Lower lobe of right lung (tissue), 2 donors: ENCODE measurements around the gene LUZP1. TPM values are rescaled to one million over a fixed set of nuclear protein-coding genes. Genes with fewer than 3 reads are reported as not detected.

ENCODE experiments used
- ATAC-seq, 2 donors: fragments of 200-7000 bp; cut with Tn5 transposase; one replicate each; pipeline ENCODE4 v1.9.1; 2020 to 2022; ENCODE audit warnings: mild to moderate bottlenecking in 2 of 2, moderate library complexity in 2 of 2
- DNase-seq: peaks from one replicate; pipeline ENCODE4 v3.0.0-alpha.2; 2020
- H3K27ac ChIP-seq: fragments of 200-600 bp; one replicate; pipeline ENCODE4 v1.8.0; 2022
- H3K27me3 ChIP-seq: fragments of 200-600 bp; one replicate; pipeline ENCODE4 v1.8.0; 2022; ENCODE audit warnings: low read depth
- H3K36me3 ChIP-seq: fragments of 200-600 bp; one replicate; pipeline ENCODE4 v1.8.0; 2022; ENCODE audit warnings: mild to moderate bottlenecking
- H3K4me1 ChIP-seq: fragments of 200-600 bp; one replicate; pipeline ENCODE4 v1.8.0; 2022
- H3K4me3 ChIP-seq: fragments of 200-600 bp; one replicate; pipeline ENCODE4 v1.8.0; 2022; ENCODE audit warnings: mild to moderate bottlenecking
- H3K9me3 ChIP-seq: fragments of 200-600 bp; one replicate; pipeline ENCODE4 v1.8.0; 2022
- intact Hi-C: fragments of 100-400 bp; cut with DNase I; formaldehyde crosslinking; loops from one replicate; pipeline ENCODE4 v1.11.0; 2022
- total RNA-seq: library from RNA; stranded (reverse); fragmentation: NEBNext Ultra II Directional; extraction: Animal tissue kit (Norgen Biotek cat#: 25700); gene quantifications from one replicate; pipeline ENCODE4 v1.2.1, GENCODE V29; 2021
- TF ChIP-seq, protein P1 (sequence below): fragments of 200-600 bp; IDR thresholded peaks from one replicate; pipeline ENCODE4 v1.8.0; 2022; ENCODE audit warnings: antibody characterized with exemption, mild to moderate bottlenecking
- donor health status: DM: no; HTN: yes; CAD: no; lungs with severe emphysema.

The LUZP1 gene
- total RNA-seq, 1 donor from 2014 or later, result 32.5 TPM

DNA sequence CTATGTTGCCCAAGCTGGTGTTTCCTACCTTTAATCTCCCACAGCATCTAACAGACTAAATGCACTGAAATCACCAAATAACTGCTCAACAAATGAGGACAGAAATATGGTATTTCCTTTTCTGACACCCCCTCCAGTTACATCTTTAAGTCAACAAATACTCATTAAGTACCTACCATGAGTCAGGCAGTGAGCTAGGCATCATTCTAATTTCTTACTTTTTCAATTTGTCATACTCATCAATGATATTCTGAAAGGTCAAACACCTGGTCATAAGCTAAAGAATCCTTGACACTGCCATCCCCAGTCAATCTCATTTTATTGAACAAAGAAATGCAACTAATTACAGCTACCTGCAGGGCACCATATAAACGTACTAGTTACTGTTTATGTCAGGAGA is 36.6 kb downstream of the LUZP1 start:
- Histone ChIP-seq H3K27ac (no peak overlapping the region), H3K4me1 (peaks cover 4% of the 10 kb centered on the region), H3K36me3 (no peaks in the 10 kb centered on the region), H3K9me3 (no peaks in the 10 kb centered on the region), H3K4me3 (no peak overlapping the region), H3K27me3 (no peaks in the 10 kb centered on the region)
- intact Hi-C loops, result no loop called here
- ATAC-seq (no peak), DNase-seq (no peak)
- TF ChIP-seq, protein P1, sequence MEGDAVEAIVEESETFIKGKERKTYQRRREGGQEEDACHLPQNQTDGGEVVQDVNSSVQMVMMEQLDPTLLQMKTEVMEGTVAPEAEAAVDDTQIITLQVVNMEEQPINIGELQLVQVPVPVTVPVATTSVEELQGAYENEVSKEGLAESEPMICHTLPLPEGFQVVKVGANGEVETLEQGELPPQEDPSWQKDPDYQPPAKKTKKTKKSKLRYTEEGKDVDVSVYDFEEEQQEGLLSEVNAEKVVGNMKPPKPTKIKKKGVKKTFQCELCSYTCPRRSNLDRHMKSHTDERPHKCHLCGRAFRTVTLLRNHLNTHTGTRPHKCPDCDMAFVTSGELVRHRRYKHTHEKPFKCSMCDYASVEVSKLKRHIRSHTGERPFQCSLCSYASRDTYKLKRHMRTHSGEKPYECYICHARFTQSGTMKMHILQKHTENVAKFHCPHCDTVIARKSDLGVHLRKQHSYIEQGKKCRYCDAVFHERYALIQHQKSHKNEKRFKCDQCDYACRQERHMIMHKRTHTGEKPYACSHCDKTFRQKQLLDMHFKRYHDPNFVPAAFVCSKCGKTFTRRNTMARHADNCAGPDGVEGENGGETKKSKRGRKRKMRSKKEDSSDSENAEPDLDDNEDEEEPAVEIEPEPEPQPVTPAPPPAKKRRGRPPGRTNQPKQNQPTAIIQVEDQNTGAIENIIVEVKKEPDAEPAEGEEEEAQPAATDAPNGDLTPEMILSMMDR, result no peak

GRCh38 chr1:23129846-23130245 is 38.8 kb downstream of the LUZP1 start:
- intact Hi-C loops, result no loop called here

GRCh38 chr1:23126801-23127200 is 41.9 kb downstream of the LUZP1 start:
- Histone ChIP-seq H3K36me3 (no peaks in the 10 kb centered on the region), H3K9me3 (no peaks in the 10 kb centered on the region), H3K27me3 (no peaks in the 10 kb centered on the region), H3K4me3 (no peak overlapping the region), H3K4me1 (peaks cover 29% of the 10 kb centered on the region), H3K27ac (no peak overlapping the region)
- ATAC-seq (no peak), DNase-seq (no peak)
- TF ChIP-seq, protein P1, result no peak
- intact Hi-C loops, result no loop called here

More at GRCh38 chr1:23129846-23130245, 38.8 kb downstream of the LUZP1 start:
- H3K27me3 ChIP-seq, result no peaks in the 10 kb centered on the region
- no peak overlapping the region for H3K27ac ChIP-seq
- H3K36me3 ChIP-seq, result no peaks in the 10 kb centered on the region
- ATAC-seq, result no peak
- no peak for DNase-seq
- TF ChIP-seq, protein P1, result no peak
- H3K9me3 ChIP-seq, result no peaks in the 10 kb centered on the region
- no peak overlapping the region for H3K4me3 ChIP-seq
- H3K4me1 ChIP-seq, result peaks cover 15% of the 10 kb centered on the region

DNA sequence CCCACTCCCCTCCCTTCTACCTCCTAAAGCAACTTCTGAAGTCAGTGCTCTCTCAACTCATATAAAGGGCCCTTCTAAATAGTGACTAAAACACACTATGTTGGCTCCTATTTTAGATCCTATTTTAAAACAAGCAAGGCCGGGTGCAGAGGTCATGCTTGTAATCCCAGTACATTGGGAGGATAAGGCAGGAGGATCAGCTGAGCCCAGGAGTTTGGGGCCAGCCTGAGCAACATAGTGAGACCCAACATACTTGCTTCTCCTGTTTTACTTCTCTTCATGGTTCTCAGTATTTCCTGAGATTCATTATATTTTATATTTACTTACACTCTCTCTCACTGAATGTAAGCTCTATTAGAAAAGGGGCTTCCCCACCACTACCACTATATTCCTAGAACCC is 42.5 kb downstream of the LUZP1 start:
- Histone ChIP-seq H3K36me3 (no peaks in the 10 kb centered on the region), H3K27me3 (no peaks in the 10 kb centered on the region), H3K4me1 (peaks cover 35% of the 10 kb centered on the region), H3K4me3 (no peak overlapping the region), H3K27ac (no peak overlapping the region), H3K9me3 (no peaks in the 10 kb centered on the region)
- ATAC-seq (no peak), DNase-seq (no peak)
- TF ChIP-seq, protein P1, result no peak
- intact Hi-C loops, result no loop called here

DNA sequence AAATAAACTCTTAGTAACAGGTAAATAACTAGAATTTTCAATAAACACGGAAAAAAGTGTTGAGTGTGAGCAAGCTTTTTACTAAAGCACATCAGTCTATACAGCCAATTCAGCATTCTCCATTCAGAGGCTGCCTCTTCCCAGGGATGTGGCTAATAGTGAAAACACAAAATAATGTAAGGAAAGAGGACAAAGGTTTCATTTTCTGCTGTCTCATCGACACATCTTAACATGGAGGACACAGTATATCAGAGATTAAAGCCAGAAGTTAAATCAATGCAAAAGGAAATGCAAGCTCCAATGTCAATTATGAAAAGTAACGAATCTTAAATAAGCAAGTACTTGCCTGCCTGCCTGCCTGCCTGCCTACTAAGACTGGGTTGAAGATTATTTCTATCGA is 43.2 kb downstream of the LUZP1 start:
- ATAC-seq, result no peak
- no peak for DNase-seq
- Histone ChIP-seq H3K27me3 (no peaks in the 10 kb centered on the region), H3K36me3 (no peaks in the 10 kb centered on the region), H3K9me3 (no peaks in the 10 kb centered on the region), H3K4me1 (peaks cover 38% of the 10 kb centered on the region), H3K4me3 (no peak overlapping the region), H3K27ac (no peak overlapping the region)
- TF ChIP-seq, protein P1, result no peak
- intact Hi-C loops, result no loop called here
